MG63 (cell line): ENCODE measurements around the gene MYH13. TPM values are rescaled to one million over a fixed set of nuclear protein-coding genes. Genes with fewer than 3 reads are reported as not detected.
"Not testable (repeated sequence)": the region's sequence is repeated elsewhere in the genome, so short reads cannot be mapped to it uniquely, and the experiment has no call there.

ENCODE experiments used
- DNase-seq: peaks from one replicate; pipeline ENCODE4 v3.0.0-alpha.2; 2020
- H3K27me3 ChIP-seq: fragments of 250-450 bp; sonication (Bioruptor Pico); 2 replicates; pipeline ENCODE4 v1.5.1; 2020; ENCODE audit warnings: mild to moderate bottlenecking, moderate library complexity
- H3K36me3 ChIP-seq: fragments of 250-450 bp; sonication (Bioruptor Pico); 2 replicates; pipeline ENCODE4 v1.5.1; 2020; ENCODE audit warnings: mild to moderate bottlenecking, moderate library complexity
- H3K4me3 ChIP-seq: fragments of 250-450 bp; sonication (Bioruptor Pico); 2 replicates; pipeline ENCODE4 v1.5.1; 2020; ENCODE audit warnings: mild to moderate bottlenecking, moderate library complexity
- H3K9me3 ChIP-seq: fragments of 250-450 bp; sonication (Bioruptor Pico); 2 replicates; pipeline ENCODE4 v1.5.1; 2020; ENCODE audit warnings: mild to moderate bottlenecking, moderate library complexity
- total RNA-seq: library from RNA; depleted of rRNA; stranded (reverse); fragments of >200 nt; shearing (Covaris generic); gene quantifications from 2 replicates; pipeline ENCODE4 v1.2.3, GENCODE V29; 2014; ENCODE audit warnings: low replicate concordance

MYH13 gene
- total RNA-seq, 1 experiment from 2014 or later: 0.03 TPM

- Histone ChIP-seq H3K27me3 (no peaks in the 10 kb centered on the region), H3K9me3 (no peaks in the 10 kb centered on the region), H3K36me3 (no peaks in the 10 kb centered on the region), H3K4me3 (no peak overlapping the region)
- no peak for DNase-seq
Measured at GRCh38 chr17:10318535-10318934, 54.3 kb downstream of the MYH13 start.

- DNase-seq: no peak
- H3K4me3 ChIP-seq: no peak overlapping the region
- H3K36me3 ChIP-seq: no peaks in the 10 kb centered on the region
- H3K9me3 ChIP-seq: no peaks in the 10 kb centered on the region
- no peaks in the 10 kb centered on the region for H3K27me3 ChIP-seq
Measured at GRCh38 chr17:10317543-10317834, 55.3 kb downstream of the MYH13 start.

- no peaks in the 10 kb centered on the region for H3K9me3 ChIP-seq
- no peaks in the 10 kb centered on the region for H3K36me3 ChIP-seq
- H3K4me3 ChIP-seq: no peak overlapping the region
- no peaks in the 10 kb centered on the region for H3K27me3 ChIP-seq
- peak; percentile 76 for DNase-seq
Measured at GRCh38 chr17:10316801-10317542, 55.8 kb downstream of the MYH13 start.

GRCh38 chr17:10314329-10314728 is 58.5 kb downstream of the MYH13 start:
- Histone ChIP-seq H3K27me3 (no peaks in the 10 kb centered on the region; the same call in 1 of the 2 replicates), H3K4me3 (no peak overlapping the region), H3K9me3 (no peaks in the 10 kb centered on the region), H3K36me3 (no peaks in the 10 kb centered on the region)
- no peak for DNase-seq

GRCh38 chr17:10313037-10313672 is 59.7 kb downstream of the MYH13 start:
- H3K36me3 ChIP-seq: no peaks in the 10 kb centered on the region
- no peak for DNase-seq
- H3K4me3 ChIP-seq: no peak overlapping the region
- no peaks in the 10 kb centered on the region for H3K9me3 ChIP-seq
- no peaks in the 10 kb centered on the region; the same call in 1 of the 2 replicates for H3K27me3 ChIP-seq

- Histone ChIP-seq H3K9me3 (no peaks in the 10 kb centered on the region), H3K4me3 (no peak overlapping the region), H3K27me3 (no peaks in the 10 kb centered on the region; the same call in 1 of the 2 replicates), H3K36me3 (no peaks in the 10 kb centered on the region)
- DNase-seq: no peak
Measured at GRCh38 chr17:10311131-10311530, 61.7 kb downstream of the MYH13 start.

GRCh38 chr17:10309003-10309974 is 63.5 kb downstream of the MYH13 start:
- Histone ChIP-seq H3K27me3 (no peaks in the 10 kb centered on the region; the same call in 1 of the 2 replicates), H3K36me3 (no peaks in the 10 kb centered on the region), H3K9me3 (no peaks in the 10 kb centered on the region), H3K4me3 (no peak overlapping the region)
- DNase-seq: no peak

GRCh38 chr17:10306585-10306984 is 66.2 kb downstream of the MYH13 start:
- Histone ChIP-seq H3K4me3 (no peak overlapping the region), H3K36me3 (no peaks in the 10 kb centered on the region), H3K9me3 (no peaks in the 10 kb centered on the region), H3K27me3 (no peaks in the 10 kb centered on the region; the same call in 1 of the 2 replicates)
- DNase-seq: no peak

- Histone ChIP-seq H3K4me3 (no peak overlapping the region), H3K27me3 (no peaks in the 10 kb centered on the region), H3K36me3 (no peaks in the 10 kb centered on the region), H3K9me3 (no peaks in the 10 kb centered on the region)
- no peak for DNase-seq
Measured at GRCh38 chr17:10305398-10305797, 67.4 kb downstream of the MYH13 start.

- DNase-seq: no peak
- Histone ChIP-seq H3K36me3 (no peaks in the 10 kb centered on the region), H3K27me3 (no peaks in the 10 kb centered on the region), H3K4me3 (no peak overlapping the region), H3K9me3 (no peaks in the 10 kb centered on the region)
Measured at GRCh38 chr17:10304758-10305300, 68.0 kb downstream of the MYH13 start.

GRCh38 chr17:10297691-10298090 is 75.1 kb downstream of the MYH13 start:
- Histone ChIP-seq H3K36me3 (no peaks in the 10 kb centered on the region), H3K9me3 (no peaks in the 10 kb centered on the region), H3K27me3 (no peaks in the 10 kb centered on the region; the same call in 1 of the 2 replicates), H3K4me3 (no peak overlapping the region)
- DNase-seq: no peak

- Histone ChIP-seq H3K9me3 (no peaks in the 10 kb centered on the region), H3K36me3 (no peaks in the 10 kb centered on the region), H3K27me3 (no peaks in the 10 kb centered on the region; the same call in 1 of the 2 replicates), H3K4me3 (no peak overlapping the region)
- DNase-seq: peak; percentile 62
Measured at GRCh38 chr17:10295728-10296343, 77.0 kb downstream of the MYH13 start.

GRCh38 chr17:10294180-10294579 is 78.6 kb downstream of the MYH13 start:
- no peaks in the 10 kb centered on the region for H3K9me3 ChIP-seq
- no peaks in the 10 kb centered on the region for H3K36me3 ChIP-seq
- H3K27me3 ChIP-seq: no peaks in the 10 kb centered on the region; the same call in 1 of the 2 replicates
- DNase-seq: no peak
- no peak overlapping the region for H3K4me3 ChIP-seq

GRCh38 chr17:10292057-10292937 is 80.5 kb downstream of the MYH13 start:
- peak; percentile 91 for DNase-seq
- peaks cover 5% of the 10 kb centered on the region for H3K27me3 ChIP-seq
- no peaks in the 10 kb centered on the region for H3K9me3 ChIP-seq
- no peaks in the 10 kb centered on the region for H3K36me3 ChIP-seq
- no peak overlapping the region for H3K4me3 ChIP-seq

GRCh38 chr17:10291576-10291975 is 81.2 kb downstream of the MYH13 start:
- not testable (repeated sequence) for H3K9me3 ChIP-seq, H3K36me3 ChIP-seq, H3K4me3 ChIP-seq, DNase-seq
- H3K27me3 ChIP-seq: peaks cover 10% of the 10 kb centered on the region

GRCh38 chr17:10290041-10290440 is 82.8 kb downstream of the MYH13 start:
- Histone ChIP-seq H3K9me3 (no peaks in the 10 kb centered on the region), H3K4me3 (no peak overlapping the region), H3K36me3 (no peaks in the 10 kb centered on the region), H3K27me3 (peaks cover 15% of the 10 kb centered on the region)
- peak; percentile 36 for DNase-seq
